ENCODE measurements around the gene ZMYND8.

Gene ZMYND8

GRCh38 chr20:47174456-47175243 is 181.8 kb downstream of the ZMYND8 start:
- no peak for DNase-seq (ENCODE audit: low read depth)

- DNase-seq (ENCODE audit: low read depth), result no peak
Measured at GRCh38 chr20:47173596-47174216, 182.8 kb downstream of the ZMYND8 start.

- no peak for DNase-seq (ENCODE audit: low read depth)
Measured at GRCh38 chr20:47172579-47172978, 183.9 kb downstream of the ZMYND8 start.

GRCh38 chr20:47167846-47168245 is 188.7 kb downstream of the ZMYND8 start:
- DNase-seq (ENCODE audit: low read depth), result no peak

- no peak for DNase-seq (ENCODE audit: low read depth)
Measured at GRCh38 chr20:47165376-47165865, 191.1 kb downstream of the ZMYND8 start.

GRCh38 chr20:47164140-47164539 is 192.4 kb downstream of the ZMYND8 start:
- no peak for DNase-seq (ENCODE audit: low read depth)

GRCh38 chr20:47161411-47161810 is 195.1 kb downstream of the ZMYND8 start:
- no peak for DNase-seq (ENCODE audit: low read depth)

GRCh38 chr20:47160992-47161391 is 195.5 kb downstream of the ZMYND8 start:
- no peak for DNase-seq (ENCODE audit: low read depth)

GRCh38 chr20:47160240-47160639 is 196.3 kb downstream of the ZMYND8 start:
- DNase-seq (ENCODE audit: low read depth), result no peak

Measured in amniotic epithelial cell (primary cell).